GM04504 (cell line): ENCODE results near the gene LETM1.
"Not testable (repeated sequence)": the region's sequence is repeated elsewhere in the genome, so short reads cannot be mapped to it uniquely, and the experiment has no call there.

ENCODE experiments used
- DNase-seq: peaks from one replicate; pipeline ENCODE4 v3.0.0-alpha.2; 2012; ENCODE audit warnings: low read depth

Gene LETM1

DNA sequence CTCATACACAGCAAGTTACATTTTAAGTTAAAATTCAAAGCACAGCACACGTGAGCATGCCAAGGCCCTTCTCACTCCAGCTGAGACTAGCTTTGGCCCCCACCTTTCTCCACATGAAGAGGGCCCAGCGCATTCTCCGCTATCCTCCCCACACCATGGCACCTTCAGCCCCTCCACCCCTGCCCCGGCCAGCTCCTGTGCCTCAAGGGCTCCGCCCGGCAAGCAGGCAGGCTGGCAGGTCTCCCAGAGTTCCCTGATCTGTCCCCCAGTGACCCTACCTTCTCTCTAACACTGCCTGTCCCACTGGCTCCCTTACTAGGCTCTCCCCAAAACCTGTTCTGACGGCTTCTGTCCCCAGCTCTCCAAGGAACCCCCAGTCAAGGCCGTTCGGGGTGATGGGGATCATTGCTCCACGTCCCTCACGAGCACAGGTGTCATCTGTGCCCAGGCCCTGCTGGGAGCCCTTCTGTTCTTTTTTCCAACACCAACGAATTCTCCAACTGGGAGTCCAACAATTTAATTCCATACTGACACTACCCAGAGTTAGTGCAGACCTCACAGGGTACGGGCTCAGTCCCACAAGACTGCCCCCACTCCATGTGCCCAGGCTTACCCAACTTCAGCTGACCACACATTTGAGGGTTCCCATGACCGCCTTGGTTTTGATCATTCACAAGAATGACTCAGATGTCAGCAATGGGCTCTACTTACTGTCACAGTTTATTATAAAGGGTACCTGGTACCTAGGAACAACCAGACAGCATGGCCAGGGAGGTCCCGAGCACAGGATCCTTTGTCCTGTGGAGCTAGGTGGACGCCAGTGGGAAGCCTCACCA lies 4.2 kb downstream of the LETM1 start:
- DNase-seq = no peak

DNA sequence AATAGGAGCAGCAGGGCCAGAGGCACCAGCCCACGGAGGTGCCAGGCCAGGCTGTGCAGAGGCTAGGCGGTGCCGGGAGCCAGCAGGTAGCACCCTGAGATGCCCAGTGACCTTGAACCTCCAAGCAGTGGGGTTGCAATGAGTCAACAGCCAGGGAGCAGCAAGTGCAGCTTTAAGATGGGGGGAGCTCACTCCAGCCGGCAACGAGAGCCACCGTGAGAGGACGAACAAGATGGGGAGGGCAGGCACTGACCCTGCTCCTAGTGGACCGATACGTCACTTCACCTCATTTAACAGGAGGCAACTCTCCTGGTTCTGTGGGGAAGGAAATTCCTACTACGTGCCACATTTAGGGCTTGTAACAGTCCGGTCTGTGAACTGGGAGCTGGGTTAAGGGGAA lies 4.8 kb downstream of the LETM1 start:
- DNase-seq = no peak

DNA sequence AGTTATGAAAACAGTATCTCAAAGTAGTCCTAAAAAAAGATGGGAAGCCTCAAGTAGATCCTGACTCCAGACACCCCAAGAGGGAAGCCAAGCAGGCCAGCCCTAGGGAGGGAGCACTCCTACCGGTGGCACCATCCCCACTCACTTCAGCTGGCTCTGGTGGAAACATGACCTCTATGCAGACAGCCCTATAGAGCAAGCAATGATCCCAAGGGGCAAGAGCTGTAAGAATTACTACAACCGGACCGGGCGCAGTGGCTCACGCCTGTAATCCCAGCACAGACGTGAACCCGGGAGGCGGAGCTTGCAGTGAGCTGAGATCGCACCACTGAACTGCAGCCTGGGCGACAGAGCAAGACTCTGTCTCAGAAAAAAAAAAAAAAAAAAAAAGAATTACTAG lies 5.7 kb downstream of the LETM1 start:
- DNase-seq = no peak

DNA sequence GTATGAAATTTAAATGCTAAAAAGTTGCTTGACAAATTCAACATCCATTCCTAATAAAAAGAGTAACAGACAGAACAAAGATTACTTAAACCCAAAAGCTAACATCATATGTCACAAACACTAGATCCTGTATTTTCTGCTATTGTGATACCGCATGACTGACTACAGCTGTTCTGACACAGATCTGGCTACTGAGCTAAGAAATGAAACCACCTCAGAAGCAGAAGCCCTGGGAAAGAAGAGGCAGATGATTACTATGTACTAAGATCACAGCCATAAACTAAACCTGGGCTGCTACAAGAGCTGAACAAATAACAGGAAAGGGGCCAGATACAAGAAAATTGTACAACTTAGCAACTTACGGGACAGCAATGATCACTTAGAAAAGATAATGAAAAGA lies 9.4 kb downstream of the LETM1 start:
- no peak for DNase-seq

DNA sequence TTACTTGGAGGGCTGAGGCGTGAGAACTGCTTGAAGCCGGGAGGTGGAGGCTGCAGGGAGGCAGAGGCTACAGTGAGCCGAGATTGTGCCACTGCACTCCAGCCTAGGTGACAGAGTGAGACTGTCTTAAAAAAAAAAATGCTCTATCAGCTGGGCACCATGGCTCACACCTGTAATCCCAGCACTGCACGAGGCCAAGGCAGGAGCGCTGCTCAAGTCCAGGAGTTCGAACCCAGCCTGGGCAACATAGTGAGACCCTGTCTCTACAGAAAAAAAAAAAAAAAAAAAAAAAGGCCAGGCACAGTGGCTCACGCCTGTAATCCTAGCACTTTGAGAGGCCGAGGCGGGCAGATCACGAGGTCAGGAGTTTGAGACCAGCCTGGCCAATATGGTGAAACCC lies 11.3 kb downstream of the LETM1 start:
- not testable (repeated sequence) for DNase-seq

DNA sequence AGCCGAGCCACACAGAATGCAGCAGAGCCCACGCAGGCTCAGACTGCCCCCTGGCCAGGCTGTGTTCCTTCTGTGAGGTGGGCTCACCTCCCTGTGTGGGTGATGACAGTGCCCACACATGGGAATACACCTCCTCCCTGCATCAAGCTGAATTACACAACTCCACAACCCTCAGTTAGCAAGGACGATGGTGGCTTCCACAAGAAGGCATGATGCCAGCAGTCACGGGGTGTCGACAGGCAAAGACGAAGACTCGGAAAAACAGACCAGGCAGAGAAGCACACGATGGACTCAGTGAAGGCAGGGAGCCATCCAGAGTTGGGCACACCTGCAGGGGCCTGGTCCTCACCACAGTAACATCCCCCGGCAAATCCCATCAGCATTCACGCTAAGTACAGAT lies 12.1 kb downstream of the LETM1 start:
- DNase-seq = no peak

DNA sequence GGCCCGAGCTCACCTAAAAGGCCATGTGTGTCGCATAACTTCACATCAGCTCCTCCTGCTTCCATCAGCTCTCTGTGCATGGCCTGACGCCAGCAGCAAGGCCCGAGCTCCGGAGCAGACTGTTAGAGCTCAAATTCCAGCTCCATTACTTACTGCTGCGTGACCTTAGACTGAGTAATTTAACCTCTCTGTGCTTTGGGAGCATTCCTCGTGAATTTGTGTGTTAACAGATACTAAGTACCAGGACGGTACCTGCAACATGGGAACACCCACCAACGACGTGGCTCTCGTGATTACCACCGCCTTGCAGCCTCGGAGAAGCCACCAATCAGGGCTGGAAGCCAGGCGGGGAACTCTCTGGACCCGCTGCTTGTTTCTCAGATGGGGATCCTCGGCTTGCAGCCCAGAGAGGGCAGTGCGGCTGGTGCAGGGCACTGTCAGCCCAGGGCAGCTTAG lies 12.9 kb downstream of the LETM1 start:
- peak; percentile 66 for DNase-seq

DNA sequence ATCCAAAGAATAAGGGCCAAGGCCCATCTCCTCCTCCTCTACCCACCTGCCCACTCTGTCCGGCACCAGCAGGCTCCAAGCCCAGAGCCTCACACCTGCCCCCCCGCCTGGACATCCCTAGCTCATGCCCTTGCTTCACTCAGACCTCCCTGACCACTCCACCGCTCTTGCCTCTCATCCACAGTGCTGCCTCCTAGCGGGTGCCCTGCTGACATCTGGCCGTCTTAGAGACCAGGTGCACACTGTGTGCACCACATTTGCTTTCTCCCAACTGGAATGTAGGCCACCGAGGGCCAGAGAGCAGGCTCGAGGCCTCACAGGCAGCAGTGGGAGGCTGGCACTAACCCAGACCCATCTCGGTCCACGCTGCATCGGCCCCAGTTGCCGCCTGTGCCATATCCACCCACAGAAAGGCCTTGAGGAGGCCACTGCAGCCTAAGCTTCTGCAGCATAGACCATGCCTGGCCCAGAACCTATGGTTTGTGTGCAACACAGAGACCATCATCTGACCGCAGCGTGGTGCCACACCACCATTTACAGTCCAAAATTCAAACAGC lies 13.5 kb downstream of the LETM1 start:
- DNase-seq = no peak

DNA sequence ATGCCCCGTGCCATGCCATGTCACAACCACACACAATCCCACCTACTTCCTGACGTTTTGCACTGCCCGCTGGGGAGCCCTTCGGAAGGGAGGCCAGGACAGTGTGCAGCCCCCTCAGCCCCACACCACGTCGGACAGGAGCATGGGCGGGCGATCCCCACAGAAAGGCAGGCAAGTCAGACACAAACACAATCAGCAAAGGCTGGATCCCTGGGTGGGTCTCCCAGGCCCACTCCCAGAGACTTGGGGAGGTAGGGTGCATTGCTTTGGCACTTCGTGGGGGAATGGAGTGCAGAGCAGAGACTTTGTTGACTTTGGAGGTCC lies 14.1 kb downstream of the LETM1 start:
- no peak for DNase-seq

DNA sequence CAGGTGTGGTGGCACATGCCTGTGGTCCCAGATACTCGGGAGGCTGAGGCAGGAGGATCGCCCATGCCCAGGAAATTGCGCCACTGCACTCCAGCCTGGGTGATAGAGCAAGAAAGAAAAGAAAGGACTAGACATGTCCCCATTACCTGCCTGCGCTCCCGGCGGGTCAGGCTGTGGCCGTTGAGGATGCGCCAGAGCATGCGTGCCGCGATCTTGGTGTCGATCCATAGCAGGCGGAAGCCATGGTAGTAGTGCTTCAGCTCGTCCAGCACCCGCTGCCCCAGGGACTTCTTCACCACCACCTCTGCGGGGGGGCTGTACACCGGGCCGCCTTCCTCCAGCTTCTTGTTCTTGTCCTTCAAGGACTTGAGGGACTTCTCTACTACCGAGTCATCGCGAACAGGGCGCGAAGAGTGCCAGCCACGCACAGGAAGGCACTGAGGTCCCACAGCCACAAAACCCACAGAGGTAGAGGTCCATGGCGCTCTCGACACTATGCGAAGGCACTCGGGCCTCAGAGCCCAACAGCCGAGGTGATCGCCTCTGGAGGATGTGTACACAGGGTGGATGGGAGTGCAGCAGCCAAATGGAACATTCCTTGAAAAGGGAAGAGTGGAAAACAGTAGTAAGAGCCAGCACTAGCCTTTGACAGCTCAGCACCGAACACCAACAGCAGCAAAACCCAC lies 14.6 kb downstream of the LETM1 start:
- no peak for DNase-seq

DNA sequence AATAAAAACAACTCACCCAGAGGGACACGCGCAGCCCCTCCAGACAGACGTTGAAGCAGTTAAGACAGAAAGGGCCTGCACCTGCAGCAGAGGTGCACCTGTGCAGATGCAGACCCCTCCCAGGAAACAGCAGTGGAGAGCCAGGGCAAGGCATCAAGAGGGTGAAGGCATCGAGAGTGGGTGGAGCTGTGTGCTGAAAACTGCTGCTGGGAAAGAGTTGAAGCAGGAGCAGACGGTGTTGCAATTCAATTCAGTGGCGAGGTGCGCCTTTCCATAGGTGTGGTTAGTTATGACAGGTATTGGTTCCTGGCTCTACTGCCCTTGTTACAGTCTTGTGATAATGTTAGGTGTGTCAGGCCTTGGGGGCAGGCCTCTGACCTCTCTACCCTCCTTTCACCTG lies 16.7 kb downstream of the LETM1 start:
- DNase-seq = no peak

DNA sequence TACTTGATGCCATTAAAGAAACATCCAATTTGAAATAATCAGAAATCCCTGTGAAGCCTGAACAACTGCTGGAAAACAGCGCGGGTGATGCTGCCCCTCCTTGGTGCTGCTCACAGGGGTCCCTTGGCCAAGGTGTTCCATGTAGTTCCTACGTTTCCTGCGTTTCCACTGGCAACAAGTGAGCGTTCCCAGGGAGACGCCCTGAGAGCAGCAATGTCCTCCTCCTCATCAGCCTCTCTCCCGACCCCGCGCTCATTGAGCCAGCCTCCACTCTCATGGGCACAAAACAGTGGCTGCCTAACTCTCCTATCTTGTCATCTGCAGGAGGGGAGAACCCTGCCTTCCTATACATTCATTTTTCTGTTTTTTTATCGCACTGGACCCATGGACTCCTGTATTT lies 18.9 kb downstream of the LETM1 start:
- DNase-seq = no peak

DNA sequence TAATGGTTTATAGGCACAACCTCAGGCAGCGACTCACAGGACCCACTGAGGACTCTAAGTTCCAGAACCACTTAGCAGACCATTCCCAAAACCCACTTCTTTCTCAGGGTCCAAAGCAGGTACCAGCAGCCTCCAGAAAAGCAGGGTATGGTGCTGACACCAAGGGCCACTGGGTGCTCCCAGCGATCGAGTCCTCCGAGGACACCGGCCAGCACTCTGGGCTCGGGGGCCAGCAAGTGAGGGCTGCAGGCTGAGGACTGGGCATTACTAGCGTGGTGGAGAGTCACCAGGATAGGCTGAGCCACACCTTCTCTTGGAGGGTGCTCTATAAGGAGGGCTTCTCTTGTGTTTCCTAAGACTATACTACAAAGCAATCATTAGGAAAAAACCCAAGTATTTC lies 19.3 kb downstream of the LETM1 start:
- DNase-seq = no peak

DNA sequence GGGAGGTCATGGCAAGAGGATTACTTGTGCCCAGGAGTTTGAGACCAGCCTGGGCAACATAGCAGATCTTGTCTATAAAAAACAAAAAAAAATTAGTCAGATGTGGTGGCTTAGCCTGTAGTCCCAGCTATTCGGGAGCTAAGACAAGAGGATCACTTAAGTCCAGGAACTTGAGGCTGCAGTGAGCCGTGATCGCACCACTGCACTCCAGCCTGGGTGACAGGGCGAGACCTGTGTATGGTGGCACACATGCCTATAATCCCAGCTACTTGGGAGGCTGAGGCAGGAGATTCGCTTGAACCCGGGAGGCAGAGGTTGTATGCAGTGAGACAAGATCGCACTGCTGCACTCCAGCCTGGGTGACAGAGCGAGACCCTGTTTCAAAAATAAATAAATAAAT lies 20.1 kb downstream of the LETM1 start:
- not testable (repeated sequence) for DNase-seq

DNA sequence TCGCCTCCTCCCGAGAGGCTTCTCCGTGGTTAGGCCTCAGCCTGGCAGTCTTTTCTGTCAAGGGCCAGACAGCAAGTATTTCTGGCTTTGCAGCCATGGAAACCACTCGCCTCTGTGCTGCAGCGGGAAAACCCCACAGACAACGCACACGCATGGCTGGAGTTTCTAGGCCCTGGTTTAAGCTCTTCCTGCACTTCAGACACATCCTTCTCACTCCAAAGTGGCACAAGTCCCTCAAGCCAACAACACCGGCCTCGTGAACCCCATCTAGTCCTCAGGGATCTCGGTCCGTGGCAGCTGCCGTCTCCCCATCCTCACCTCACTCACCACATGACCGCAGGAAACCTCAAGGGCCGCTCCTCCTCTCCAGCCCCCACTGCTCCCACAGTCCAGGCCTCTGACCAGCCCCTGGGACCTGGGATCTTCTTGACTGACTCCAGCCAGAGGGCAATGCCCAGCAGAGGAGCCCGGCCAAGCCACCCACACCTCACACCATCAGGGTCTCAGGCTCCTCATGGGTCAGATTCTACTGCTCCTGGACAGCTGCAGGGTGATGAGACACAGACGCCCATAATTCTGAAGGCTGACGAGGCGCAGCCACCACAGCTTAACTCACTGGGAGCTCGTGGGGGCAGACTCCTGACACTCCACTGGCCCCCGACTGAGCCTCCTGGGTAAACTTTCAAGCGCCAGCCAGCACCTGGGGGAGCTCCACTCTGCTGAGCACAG lies 21.7 kb downstream of the LETM1 start:
- DNase-seq = no peak

DNA sequence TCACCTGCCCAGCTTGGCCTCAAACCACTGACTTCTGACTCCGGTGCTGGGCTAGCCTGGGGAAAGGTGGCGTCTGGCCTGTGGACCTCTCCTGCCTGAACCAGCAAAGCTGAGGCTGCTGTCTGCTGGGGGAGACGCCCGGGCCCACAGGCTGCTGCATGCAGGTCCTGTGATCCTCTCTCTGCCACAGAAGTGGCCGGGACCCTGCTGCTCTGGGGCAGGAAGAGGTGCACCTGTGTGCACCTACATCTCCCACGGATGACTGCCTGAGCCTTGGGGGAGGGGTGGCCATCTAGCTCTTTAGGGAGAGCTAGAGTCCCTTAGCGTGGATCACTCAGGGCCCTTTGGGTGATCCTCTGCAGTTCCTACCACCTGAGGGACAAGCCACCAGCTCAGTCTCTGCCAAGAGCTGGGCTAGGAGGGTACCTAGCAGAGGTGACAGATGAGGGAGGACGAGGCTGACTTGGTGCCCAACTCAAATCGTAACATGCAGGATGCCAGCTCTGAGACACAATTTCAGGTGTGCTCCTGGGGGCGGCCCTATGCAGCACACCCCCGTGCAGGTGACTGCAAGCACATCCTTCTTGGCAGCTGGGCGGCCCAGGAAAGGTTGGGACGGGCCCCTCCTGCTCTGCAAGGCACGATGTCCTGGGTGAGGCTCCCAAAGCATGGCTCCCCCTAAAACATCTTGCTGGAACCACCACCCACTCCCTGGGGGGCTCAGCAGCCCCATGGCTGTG lies 22.5 kb downstream of the LETM1 start:
- DNase-seq = no peak

DNA sequence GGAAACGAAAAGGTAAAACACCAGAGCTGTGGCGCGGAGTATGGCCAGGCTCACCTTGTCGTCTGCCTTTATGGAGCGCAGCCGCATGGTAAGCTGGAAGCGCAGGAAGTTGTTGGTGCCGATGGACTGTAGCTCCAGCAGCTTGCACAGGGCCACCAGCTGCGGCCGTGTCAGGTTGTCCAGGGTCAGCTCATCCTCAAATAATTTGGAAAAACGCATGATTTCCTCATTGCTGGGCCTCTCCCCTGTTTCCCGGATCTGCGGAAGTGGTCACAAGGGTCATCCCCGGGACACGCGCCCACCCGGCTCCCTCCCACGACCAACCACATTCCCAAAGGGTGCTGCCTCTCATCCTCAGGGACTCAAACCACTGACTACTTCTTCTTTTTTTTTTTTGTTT lies 23.3 kb downstream of the LETM1 start:
- no peak for DNase-seq

DNA sequence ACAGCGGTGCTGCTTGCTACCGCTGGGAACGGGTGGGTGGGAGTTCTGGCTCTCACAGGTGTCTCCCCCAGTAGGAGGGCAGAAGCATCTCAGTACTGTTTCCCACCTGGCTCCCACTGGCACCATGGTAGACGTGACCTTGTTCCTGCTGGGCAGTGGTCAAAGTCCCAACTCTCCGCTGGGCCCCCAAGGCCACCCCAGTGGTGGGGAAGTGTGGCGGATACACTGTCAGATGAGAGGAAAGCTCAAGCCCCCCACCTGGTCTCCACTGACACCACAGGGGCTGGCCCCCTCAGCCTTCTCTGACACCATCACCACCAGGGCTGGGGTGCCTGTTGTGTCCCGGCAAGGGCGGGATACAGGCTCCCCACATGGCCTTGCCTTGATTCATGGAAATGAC lies 24.6 kb downstream of the LETM1 start:
- DNase-seq = no peak

DNA sequence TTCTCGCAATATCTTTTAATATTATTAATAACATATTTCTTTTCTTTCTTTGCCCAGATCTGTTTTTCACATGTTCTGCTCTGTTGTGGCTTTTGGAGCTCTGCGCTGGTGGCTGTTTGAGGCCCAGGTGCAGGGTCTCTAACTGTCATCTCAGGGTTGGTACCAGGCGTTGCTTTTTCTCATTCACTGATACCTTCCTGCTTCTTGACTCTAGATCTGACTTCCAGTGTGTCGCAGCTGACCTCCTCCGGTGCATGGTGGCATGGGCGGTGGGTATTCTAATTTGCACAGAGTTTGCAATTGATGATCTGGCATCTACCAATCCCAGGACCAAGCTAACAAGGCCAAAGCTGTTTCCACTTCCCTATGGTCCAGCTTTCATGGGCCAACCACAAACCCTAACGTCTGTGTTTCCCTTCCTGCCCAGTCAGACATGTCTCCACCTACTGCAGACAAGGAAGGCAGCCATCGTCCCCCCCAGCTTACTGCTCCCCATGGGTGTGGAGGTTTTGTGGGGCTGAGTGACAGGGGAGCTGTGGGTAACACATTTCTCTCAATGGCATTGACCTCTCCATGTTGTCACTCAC lies 25.2 kb downstream of the LETM1 start:
- no peak for DNase-seq

DNA sequence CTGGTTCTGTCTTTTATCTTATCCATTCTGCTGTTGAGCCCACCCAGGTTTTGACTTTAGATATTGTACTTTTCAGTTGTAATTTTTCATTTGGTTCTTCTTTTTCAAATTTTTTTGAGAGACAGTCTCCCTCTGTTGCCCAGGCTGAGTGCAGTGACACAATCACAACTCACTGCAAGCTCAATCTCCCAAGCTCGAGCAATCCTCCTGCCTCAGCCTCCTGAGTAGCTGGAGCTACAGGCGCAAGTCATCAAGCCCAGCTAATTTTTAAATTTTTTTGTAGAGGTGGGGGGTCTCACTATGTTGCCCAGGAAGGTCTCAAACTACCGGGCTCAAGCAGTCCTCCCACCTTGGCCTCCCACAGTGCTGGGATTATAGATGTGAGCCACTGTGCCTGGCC lies 25.7 kb downstream of the LETM1 start:
- no peak for DNase-seq

DNA sequence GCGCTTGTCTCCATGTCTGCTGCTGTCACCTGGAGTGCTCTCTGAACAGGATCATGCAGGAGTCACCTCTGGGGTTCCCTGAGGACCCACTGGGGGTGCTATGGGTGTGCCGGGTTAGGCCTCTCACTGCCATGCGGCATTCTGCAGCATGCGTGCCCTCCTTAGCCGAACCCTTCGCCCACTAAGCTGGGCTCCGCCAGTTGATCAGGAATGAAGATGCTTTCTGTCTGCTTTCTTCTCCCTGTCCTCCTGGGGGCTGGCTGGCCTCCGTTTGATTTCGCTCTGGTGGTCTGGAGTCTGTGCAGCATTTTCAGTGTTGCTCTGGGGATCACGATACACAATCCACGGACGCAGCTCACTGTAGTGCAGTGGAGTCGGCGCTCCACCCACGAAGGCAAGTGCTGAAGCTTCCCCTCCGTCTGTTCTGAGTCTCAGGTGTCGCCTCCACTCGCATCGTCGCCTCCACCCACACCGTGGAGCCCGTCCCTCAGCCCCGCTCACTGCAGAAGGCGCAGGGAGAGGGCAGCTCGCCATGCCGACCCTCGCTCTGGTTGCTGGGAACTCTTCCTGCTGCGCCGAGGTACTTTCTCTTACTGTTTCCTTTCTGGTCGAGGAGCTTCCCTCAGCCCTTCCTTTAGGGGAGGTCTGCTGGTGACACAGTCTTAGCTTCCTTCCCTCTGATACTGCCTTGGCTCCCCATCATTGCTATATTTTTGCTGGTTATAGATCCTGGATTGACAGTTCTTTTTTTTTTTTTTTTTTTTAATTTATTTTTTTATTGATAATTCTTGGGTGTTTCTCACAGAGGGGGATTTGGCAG lies 29.2 kb downstream of the LETM1 start:
- no peak for DNase-seq
